AG09319 (cell line): ENCODE data around the gene CORO2B.

Experiments
- DNase-seq: peaks from one replicate; pipeline ENCODE4 v3.0.0-alpha.2; 2010; ENCODE audit warnings: low read depth; ENCODE audit errors: extremely low read depth
- CTCF ChIP-seq: IDR thresholded peaks from 2 replicates; pipeline ENCODE4 v1.5.1; 2011; ENCODE audit warnings: low read depth, mild to moderate bottlenecking, inconsistent platforms, low read length, moderate library complexity

The CORO2B gene

GRCh38 chr15:68541743-68542142 lies 37.0 kb upstream of the CORO2B start:
- no peak for DNase-seq
- no peak for TF ChIP-seq CTCF

- no peak for DNase-seq
- TF ChIP-seq CTCF = no peak
These were observed 36.4 kb upstream of the CORO2B start for GRCh38 chr15:68542348-68542747.

GRCh38 chr15:68542771-68543164 lies 36.0 kb upstream of the CORO2B start:
- TF ChIP-seq CTCF = no peak
- DNase-seq = no peak

GRCh38 chr15:68543165-68544008 lies 35.4 kb upstream of the CORO2B start:
- peak; percentile 63 for DNase-seq
- TF ChIP-seq CTCF = no peak

- no peak for DNase-seq
- TF ChIP-seq CTCF = no peak
These were observed 32.5 kb upstream of the CORO2B start for GRCh38 chr15:68546318-68546717.

GRCh38 chr15:68548364-68548763 lies 30.4 kb upstream of the CORO2B start:
- no peak for DNase-seq

More at GRCh38 chr15:68548364-68548763, 30.4 kb upstream of the CORO2B start:
- no peak for TF ChIP-seq CTCF
